Gastroesophageal sphincter (tissue), 3 donors: ENCODE measurements around the gene SLC25A28.

Experiments used
- CTCF ChIP-seq, 4 experiments: fragments of 200-600 bp in 2 of 4; fragments of 450-650 bp in 2 of 4; sonication (generic) in 1 of 4; IDR thresholded peaks; one replicate each; pipeline ENCODE4 v1.5.1; 2017 to 2019; ENCODE audit warnings: antibody characterized with exemption in 4 of 4, mild to moderate bottlenecking in 2 of 4, moderate library complexity in 2 of 4
- EP300 ChIP-seq: sonication (generic); formaldehyde crosslinking; IDR thresholded peaks from one replicate; pipeline ENCODE4 v1.6.1; 2017; ENCODE audit warnings: antibody characterized with exemption, mild to moderate bottlenecking
- POLR2A ChIP-seq, 2 donors: fragments of 450-650 bp; IDR thresholded peaks; one replicate each; pipeline ENCODE4 v1.6.1; 2017; ENCODE audit warnings: antibody characterized with exemption in 2 of 2, mild to moderate bottlenecking in 2 of 2, moderate library complexity in 1 of 2
- POLR2AphosphoS5 ChIP-seq: sonication (generic); formaldehyde crosslinking; IDR thresholded peaks from one replicate; pipeline ENCODE4 v1.6.1; 2017; ENCODE audit warnings: antibody characterized with exemption

GRCh38 chr10:99667108-99667751, 47.0 kb upstream of the SLC25A28 start:
- no peak for TF ChIP-seq EP300
- TF ChIP-seq CTCF (IDR thresholded peaks at IDR 0.05): no peak
- TF ChIP-seq POLR2A (IDR thresholded peaks at IDR 0.05): no peak
- TF ChIP-seq POLR2AphosphoS5: no peak
